ENCODE measurements around the gene TMEM225.

DNA sequence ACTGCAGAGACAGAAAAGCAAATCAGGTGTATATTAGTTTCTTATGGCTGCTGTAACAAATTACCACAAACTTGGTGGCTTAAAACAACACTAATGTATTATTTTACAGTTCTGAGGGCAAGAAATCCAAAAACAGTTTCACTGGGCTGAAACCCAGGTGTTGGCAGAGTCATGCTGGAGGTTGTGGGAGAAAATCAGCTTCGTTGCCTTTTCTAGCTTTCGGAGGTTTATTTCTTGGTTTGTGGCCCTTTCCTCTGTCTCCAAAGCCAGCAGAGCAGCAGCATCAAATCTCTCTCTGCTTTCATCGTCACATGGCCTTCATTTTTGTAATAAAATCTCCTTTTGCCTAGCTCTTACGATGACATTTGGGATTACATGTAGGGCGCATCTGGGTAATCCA, 46.3 kb downstream of the TMEM225 start:
- no peak for TF ChIP-seq EZH2 (IDR thresholded peaks at IDR 0.05; ENCODE audit: borderline replicate concordance, low read length)
- TF ChIP-seq, protein P1, sequence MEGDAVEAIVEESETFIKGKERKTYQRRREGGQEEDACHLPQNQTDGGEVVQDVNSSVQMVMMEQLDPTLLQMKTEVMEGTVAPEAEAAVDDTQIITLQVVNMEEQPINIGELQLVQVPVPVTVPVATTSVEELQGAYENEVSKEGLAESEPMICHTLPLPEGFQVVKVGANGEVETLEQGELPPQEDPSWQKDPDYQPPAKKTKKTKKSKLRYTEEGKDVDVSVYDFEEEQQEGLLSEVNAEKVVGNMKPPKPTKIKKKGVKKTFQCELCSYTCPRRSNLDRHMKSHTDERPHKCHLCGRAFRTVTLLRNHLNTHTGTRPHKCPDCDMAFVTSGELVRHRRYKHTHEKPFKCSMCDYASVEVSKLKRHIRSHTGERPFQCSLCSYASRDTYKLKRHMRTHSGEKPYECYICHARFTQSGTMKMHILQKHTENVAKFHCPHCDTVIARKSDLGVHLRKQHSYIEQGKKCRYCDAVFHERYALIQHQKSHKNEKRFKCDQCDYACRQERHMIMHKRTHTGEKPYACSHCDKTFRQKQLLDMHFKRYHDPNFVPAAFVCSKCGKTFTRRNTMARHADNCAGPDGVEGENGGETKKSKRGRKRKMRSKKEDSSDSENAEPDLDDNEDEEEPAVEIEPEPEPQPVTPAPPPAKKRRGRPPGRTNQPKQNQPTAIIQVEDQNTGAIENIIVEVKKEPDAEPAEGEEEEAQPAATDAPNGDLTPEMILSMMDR (IDR thresholded peaks at IDR 0.05; ENCODE audit: low read length) = no peak
